Uterus (tissue), 4 donors: Measurements from ENCODE around the gene KLHL15. TPM values are rescaled to one million over a fixed set of nuclear protein-coding genes. Genes with fewer than 3 reads are reported as not detected.
"Not testable (repeated sequence)": the region's sequence is repeated elsewhere in the genome, so short reads cannot be mapped to it uniquely, and the experiment has no call there.

Source experiments
- DNase-seq, 2 donors: peaks; one replicate each; pipeline ENCODE4 v3.0.0-alpha.2; 2019 to 2020
- H3K27ac ChIP-seq, 2 donors: fragments of 200-600 bp; sonication (generic); 1 replicate in 1 of 2; 2 replicates in 1 of 2; pipeline ENCODE4 v1.5.1; 2016 to 2018
- H3K27me3 ChIP-seq, 2 donors: fragments of 200-600 bp; sonication (generic); one replicate each; pipeline ENCODE4 v1.5.1; 2018 to 2019; ENCODE audit warnings: control low read depth in 1 of 2
- H3K36me3 ChIP-seq, 2 donors: fragments of 200-600 bp; sonication (generic); one replicate each; pipeline ENCODE4 v1.5.1; 2019; ENCODE audit warnings: control low read depth in 1 of 2
- H3K4me1 ChIP-seq, 2 donors: fragments of 200-600 bp; sonication (generic); one replicate each; pipeline ENCODE4 v1.5.1; 2018 to 2019; ENCODE audit warnings: control low read depth in 1 of 2
- H3K4me3 ChIP-seq, 2 donors: fragments of 200-600 bp; sonication (generic); 1 replicate in 1 of 2; 2 replicates in 1 of 2; pipeline ENCODE4 v1.5.1; 2018 to 2019; ENCODE audit warnings: mild to moderate bottlenecking in 1 of 2
- H3K9me3 ChIP-seq, 2 donors: fragments of 200-600 bp; sonication (generic); one replicate each; pipeline ENCODE4 v1.5.1; 2019; ENCODE audit warnings: control low read depth in 1 of 2
- POLR2A ChIP-seq, 2 donors: fragments of 450-650 bp; IDR thresholded peaks; one replicate each; pipeline ENCODE4 v1.6.1; 2016; ENCODE audit warnings: antibody characterized with exemption in 2 of 2, mild to moderate bottlenecking in 1 of 2, moderate library complexity in 1 of 2
- intact Hi-C: fragments of 100-400 bp; cut with DNase I; formaldehyde crosslinking; loops from one replicate; pipeline ENCODE4 v1.15.1; 2023; ENCODE audit warnings: low total_unique reads
- total RNA-seq, 4 donors: library from RNA; depleted of rRNA in 3 of 4; stranded (reverse); fragments of >200 nt in 3 of 4; gene quantifications; one replicate each; pipeline versions ENCODE4 v1.1.0 to v1.2.4, GENCODE V29; 2014 to 2023
- TF ChIP-seq, protein P1 (sequence below), 4 experiments: fragments of 200-600 bp in 2 of 4; fragments of 450-650 bp in 2 of 4; sonication (generic) in 2 of 4; IDR thresholded peaks; one replicate each; pipeline ENCODE4 v1.5.1; 2016 to 2019; ENCODE audit warnings: antibody characterized with exemption in 4 of 4, mild to moderate bottlenecking in 2 of 4, moderate library complexity in 1 of 4
- donor health status: DM: yes; HTN: yes; CAD: no.

The KLHL15 gene
- total RNA-seq, 4 donors from 2014 or later: 8.7 to 47.1 (median 17.7) TPM

GRCh38 chrX:24054182-24055042 lies 27.4 kb upstream of the KLHL15 start, which contains the start of gene EIF2S3:
TSS of gene EIF2S3 (plus strand) at chrX:24054956. CDS start at chrX:24054969, 13 bp downstream.
- Histone ChIP-seq H3K27ac (peak within 1 kb of the TSS in 1 of 2 donors; percentile 93), H3K36me3 (no peaks in the 10 kb centered on the region), H3K27me3 (no peaks in the 10 kb centered on the region), H3K4me1 (peaks cover 0 to 3% of the 10 kb centered on the region in 2 donors), H3K4me3 (peak within 1 kb of the TSS; percentile 75 to 80), H3K9me3 (no peaks in the 10 kb centered on the region)
- peak; percentile 92 to 93 for DNase-seq
- peak in 1 of 2 donors; percentile 33 for TF ChIP-seq POLR2A (IDR thresholded peaks at IDR 0.05)
- TF ChIP-seq, protein P1, sequence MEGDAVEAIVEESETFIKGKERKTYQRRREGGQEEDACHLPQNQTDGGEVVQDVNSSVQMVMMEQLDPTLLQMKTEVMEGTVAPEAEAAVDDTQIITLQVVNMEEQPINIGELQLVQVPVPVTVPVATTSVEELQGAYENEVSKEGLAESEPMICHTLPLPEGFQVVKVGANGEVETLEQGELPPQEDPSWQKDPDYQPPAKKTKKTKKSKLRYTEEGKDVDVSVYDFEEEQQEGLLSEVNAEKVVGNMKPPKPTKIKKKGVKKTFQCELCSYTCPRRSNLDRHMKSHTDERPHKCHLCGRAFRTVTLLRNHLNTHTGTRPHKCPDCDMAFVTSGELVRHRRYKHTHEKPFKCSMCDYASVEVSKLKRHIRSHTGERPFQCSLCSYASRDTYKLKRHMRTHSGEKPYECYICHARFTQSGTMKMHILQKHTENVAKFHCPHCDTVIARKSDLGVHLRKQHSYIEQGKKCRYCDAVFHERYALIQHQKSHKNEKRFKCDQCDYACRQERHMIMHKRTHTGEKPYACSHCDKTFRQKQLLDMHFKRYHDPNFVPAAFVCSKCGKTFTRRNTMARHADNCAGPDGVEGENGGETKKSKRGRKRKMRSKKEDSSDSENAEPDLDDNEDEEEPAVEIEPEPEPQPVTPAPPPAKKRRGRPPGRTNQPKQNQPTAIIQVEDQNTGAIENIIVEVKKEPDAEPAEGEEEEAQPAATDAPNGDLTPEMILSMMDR (IDR thresholded peaks at IDR 0.05): peak; percentile 47 to 67 (median 56)
- intact Hi-C loops: no loop called here

GRCh38 chrX:24050522-24051318 lies 23.7 kb upstream of the KLHL15 start:
- intact Hi-C loops, H3K4me1 ChIP-seq, H3K4me3 ChIP-seq, H3K9me3 ChIP-seq, H3K27ac ChIP-seq, DNase-seq, H3K36me3 ChIP-seq, H3K27me3 ChIP-seq: not testable (repeated sequence)

GRCh38 chrX:24049643-24050042 lies 22.7 kb upstream of the KLHL15 start:
- H3K9me3 ChIP-seq, H3K4me1 ChIP-seq, H3K27ac ChIP-seq, DNase-seq, H3K27me3 ChIP-seq, H3K4me3 ChIP-seq, H3K36me3 ChIP-seq, intact Hi-C loops: not testable (repeated sequence)

DNA sequence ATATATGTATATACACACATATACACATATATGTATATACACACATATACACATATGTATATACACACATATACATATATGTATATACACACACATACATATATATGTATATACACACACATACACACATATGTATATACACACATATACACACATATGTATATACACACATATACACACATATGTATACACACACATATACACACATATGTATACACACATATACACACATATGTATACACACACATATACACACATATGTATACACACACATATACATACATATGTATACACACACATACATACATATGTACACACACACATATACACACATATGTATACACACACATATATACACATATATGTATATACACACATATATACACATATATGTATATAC lies 19.1 kb upstream of the KLHL15 start:
- H3K27me3 ChIP-seq, H3K4me3 ChIP-seq, H3K36me3 ChIP-seq, H3K27ac ChIP-seq, H3K4me1 ChIP-seq, DNase-seq, intact Hi-C loops, H3K9me3 ChIP-seq: not testable (repeated sequence)

DNA sequence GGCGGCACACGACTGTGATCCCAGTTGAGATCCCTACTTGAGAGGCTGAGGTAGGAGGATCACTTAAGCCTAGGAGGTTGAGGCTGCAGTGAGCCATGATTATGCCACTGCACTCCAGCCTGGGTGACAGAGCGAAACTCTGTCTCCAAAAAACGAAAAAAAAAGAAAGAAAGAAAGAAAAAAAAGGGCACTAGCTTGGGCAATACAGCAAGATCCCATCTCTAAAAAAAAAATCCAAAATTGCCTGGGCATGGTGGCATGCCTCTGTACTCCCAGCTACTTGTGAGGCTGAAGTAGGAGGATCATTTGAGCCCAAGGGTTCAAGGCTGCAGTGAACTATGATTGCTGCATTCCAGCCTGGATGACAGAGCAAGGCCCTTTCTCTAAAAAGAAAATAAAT lies 10.7 kb upstream of the KLHL15 start:
- intact Hi-C loops: no loop called here
- no peaks in the 10 kb centered on the region for H3K27me3 ChIP-seq
- TF ChIP-seq, protein P1 (IDR thresholded peaks at IDR 0.05): no peak
- TF ChIP-seq POLR2A (IDR thresholded peaks at IDR 0.05): no peak

DNA sequence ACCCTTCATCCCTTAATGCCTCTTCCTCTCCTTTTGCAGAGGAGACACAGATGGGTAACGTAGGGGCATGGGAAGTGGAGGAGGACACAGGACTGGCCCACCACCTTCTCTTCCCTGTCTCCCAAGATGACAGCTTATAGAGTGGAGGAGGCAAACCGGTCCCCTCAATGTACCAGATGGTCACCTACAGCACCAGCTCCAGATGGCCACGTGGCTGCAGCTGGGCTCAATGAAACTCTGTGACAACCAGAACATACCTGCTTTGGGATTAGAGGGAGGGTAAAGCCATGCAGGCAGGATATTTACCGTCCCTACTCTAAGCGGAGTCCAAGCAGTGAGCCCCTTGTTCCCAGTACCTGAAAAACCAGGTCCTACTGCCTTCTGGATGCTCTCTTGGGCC lies 7.5 kb upstream of the KLHL15 start:
- no peaks in the 10 kb centered on the region for H3K9me3 ChIP-seq
- H3K4me1 ChIP-seq: no peaks in the 10 kb centered on the region
- H3K4me3 ChIP-seq: no peak overlapping the region
- H3K27ac ChIP-seq: no peak overlapping the region
- no peak for TF ChIP-seq POLR2A (IDR thresholded peaks at IDR 0.05)
- TF ChIP-seq, protein P1 (IDR thresholded peaks at IDR 0.05): no peak
- DNase-seq: no peak
- intact Hi-C loops: no loop called here
- no peaks in the 10 kb centered on the region for H3K36me3 ChIP-seq
- H3K27me3 ChIP-seq: no peaks in the 10 kb centered on the region

More for the DNA sequence above, 10.7 kb upstream of the KLHL15 start:
- Histone ChIP-seq H3K4me3 (no peak overlapping the region), H3K36me3 (no peaks in the 10 kb centered on the region), H3K9me3 (no peaks in the 10 kb centered on the region), H3K27ac (no peak overlapping the region), H3K4me1 (no peaks in the 10 kb centered on the region)
- DNase-seq: no peak
